HG02884 (cell line): ENCODE measurements around the gene INPP5A.

Experiments
- ATAC-seq: cut with Tn5 transposase; IDR thresholded peaks from one replicate; pipeline ENCODE4 v1.9.1; 2021; ENCODE audit warnings: mild to moderate bottlenecking, moderate library complexity; ENCODE audit not compliant: unreplicated experiment

Gene INPP5A

GRCh38 chr10:132652936-132653590, 115.5 kb downstream of the INPP5A start:
- ATAC-seq, result no peak

GRCh38 chr10:132653721-132654120, 116.1 kb downstream of the INPP5A start:
- no peak for ATAC-seq

GRCh38 chr10:132654121-132654571, 116.6 kb downstream of the INPP5A start:
- ATAC-seq, result no peak

- ATAC-seq, result no peak
These were observed 117.4 kb downstream of the INPP5A start for GRCh38 chr10:132654708-132655661.

GRCh38 chr10:132655735-132656134, 118.1 kb downstream of the INPP5A start:
- no peak for ATAC-seq

GRCh38 chr10:132656283-132657126, 118.9 kb downstream of the INPP5A start:
- ATAC-seq, result no peak

GRCh38 chr10:132657127-132657706, 119.6 kb downstream of the INPP5A start:
- ATAC-seq, result no peak

- no peak for ATAC-seq
These were observed 120.2 kb downstream of the INPP5A start for GRCh38 chr10:132657748-132658147.

GRCh38 chr10:132658546-132659205, 121.1 kb downstream of the INPP5A start:
- no peak for ATAC-seq

- no peak for ATAC-seq
These were observed 121.9 kb downstream of the INPP5A start for GRCh38 chr10:132659206-132660091.

GRCh38 chr10:132660385-132660784, 122.8 kb downstream of the INPP5A start:
- no peak for ATAC-seq

GRCh38 chr10:132662186-132662920, 124.8 kb downstream of the INPP5A start:
- no peak for ATAC-seq

GRCh38 chr10:132663666-132664365, 126.2 kb downstream of the INPP5A start:
- ATAC-seq, result no peak

GRCh38 chr10:132664407-132664806, 126.8 kb downstream of the INPP5A start:
- ATAC-seq, result no peak

- ATAC-seq, result no peak
These were observed 127.3 kb downstream of the INPP5A start for GRCh38 chr10:132664883-132665282.

GRCh38 chr10:132665946-132666704, 128.5 kb downstream of the INPP5A start:
- ATAC-seq, result no peak

GRCh38 chr10:132666705-132667341, 129.2 kb downstream of the INPP5A start:
- no peak for ATAC-seq
